HG03520 (cell line): Measurements from ENCODE around the gene HTD2.

Source experiments
- ATAC-seq: cut with Tn5 transposase; IDR thresholded peaks from one replicate; pipeline ENCODE4 v1.9.1; 2021; ENCODE audit warnings: mild to moderate bottlenecking, moderate library complexity; ENCODE audit not compliant: unreplicated experiment

Gene HTD2

DNA sequence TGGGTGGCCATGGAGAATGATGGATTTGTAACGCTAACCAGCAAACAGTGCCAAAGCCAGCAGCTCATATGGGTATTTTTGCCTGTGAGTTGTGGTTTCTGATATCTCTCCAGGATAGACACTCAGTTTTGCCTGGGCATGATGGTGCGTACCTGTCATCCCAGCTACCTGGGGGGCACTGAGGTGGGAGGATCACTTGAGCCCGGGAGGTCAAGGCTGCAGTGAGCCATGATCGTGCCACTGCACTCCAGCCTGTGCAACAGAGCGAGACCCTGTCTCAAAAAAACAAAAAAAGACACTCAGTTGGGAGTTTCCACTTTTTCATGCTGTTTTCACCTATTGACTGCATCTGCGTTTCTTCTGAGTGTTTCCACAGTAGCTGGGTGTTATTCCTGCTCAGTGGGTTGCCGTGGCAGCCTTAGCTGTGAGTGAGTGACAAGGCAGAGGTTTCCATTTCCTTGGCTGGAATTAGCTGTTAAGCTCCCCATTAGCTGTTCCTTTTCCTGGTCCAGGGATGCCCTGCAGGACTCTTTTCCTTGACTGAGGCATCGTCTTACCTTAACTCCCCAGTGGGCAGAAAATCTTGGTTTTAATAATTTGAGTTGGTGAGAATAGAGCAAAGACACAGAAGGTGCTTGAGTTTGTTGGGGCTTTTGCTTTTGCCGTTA is 14.5 kb upstream of the HTD2 start:
- ATAC-seq: no peak

DNA sequence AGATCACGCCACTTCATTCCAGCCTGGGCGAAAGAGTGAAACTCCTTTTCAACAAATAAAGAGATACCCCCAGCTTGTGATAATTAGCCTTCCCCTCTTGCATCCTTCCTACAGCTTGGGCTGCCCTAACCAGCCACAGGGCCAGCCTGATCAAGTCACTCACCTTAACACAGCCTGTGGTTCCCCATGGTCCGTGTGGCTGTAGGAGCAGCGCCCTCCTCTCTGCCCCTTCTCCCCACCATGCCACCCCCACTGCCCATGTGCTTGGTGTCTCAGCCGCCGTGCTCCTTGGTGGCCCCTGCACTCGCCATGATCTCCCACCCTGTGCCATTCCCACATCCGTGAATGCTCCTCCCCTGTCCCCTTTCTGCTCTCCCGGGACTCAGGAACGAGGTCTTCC is 13.5 kb upstream of the HTD2 start:
- no peak for ATAC-seq

DNA sequence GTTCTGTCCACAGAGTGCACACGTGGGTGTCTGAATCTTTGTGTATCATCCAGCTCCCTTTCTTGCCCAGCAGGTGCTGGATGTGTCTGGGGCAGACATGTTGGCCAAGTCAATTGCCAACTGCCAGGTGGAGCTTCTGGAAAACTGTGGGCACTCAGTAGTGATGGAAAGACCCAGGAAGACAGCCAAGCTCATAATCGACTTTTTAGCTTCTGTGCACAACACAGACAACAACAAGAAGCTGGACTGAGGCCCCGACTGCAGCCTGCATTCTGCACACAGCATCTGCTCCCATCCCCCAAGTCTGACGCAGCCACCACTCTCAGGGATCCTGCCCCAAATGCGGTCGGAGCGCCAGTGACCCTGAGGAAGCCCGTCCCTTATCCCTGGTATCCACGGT is 12.8 kb upstream of the HTD2 start:
- no peak for ATAC-seq

DNA sequence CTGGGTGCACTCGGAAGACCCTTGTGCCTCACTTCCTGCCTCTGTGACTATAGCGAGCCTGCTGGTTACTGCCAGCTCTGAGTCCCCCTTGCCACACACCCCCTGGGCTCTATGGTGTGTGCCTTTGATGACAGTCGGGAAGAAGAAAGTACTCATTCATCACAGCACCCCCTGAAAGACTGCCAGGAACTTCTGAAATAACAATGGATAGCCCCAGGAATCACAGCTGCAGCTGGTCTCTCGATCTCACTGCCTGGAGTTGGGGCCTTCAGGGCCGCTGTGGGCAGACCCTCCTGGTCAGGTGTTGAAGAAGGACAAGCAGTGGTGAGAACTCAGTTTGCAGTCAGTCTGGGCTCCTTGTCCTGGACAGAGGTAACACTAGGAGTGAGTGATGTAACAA is 10.1 kb upstream of the HTD2 start:
- no peak for ATAC-seq

DNA sequence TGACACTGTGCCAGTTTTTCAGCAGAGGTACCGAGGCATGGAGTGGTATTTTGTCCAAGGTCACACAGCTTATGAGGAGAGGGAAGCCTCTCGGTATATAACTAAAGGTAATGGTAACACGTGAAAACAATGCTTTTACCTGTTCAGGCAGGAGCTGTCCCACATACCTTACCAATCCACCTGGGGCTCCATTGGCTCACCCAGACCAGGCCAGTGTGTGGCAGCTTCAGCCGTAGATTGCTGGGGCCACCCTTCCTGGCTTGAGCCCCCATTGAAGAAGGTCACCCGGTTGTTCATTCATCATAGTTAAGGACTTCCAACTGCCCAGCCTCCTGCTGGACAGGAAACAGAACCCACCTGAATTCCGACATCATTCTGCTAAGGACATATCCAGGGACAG is 9.5 kb upstream of the HTD2 start:
- ATAC-seq: no peak

DNA sequence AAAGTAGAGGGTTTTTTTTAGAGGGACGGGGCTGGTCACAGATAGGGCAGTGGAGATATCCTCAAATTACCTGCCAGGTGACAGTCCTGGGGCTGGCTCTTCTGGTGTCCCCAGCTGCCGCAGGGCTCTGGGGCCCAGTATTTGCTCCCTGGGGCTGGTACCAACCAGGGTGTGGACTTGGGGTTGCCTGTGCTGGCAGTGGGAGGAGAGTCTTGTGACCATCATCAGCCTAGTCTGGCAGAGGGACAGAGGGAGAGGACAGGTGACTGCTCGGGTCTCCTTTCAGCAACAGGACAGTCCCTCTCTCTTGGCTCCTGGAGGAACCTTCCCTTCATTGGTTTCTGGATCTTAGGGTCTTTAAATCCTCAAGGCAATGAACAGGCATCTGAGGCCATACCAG is 8.1 kb upstream of the HTD2 start:
- no peak for ATAC-seq

DNA sequence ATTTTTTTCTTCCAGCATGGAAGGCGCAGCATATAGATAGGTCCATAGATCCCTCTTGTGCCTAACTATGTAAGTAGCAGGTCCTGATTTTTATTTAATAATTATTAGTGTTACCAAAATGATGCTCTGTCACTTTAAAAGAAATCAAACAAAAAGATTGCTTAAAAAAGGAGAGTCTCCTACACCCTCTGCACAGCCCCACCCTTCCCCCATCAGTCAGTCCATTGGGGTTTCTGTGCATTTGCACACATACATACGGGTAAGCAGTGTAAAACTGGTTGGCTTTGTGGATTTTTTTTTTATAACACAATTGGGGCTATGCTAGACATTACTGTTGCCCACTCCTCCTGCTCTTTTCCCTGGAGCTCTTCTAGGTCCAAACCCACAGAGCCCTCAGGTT is 7.2 kb upstream of the HTD2 start:
- ATAC-seq: no peak

DNA sequence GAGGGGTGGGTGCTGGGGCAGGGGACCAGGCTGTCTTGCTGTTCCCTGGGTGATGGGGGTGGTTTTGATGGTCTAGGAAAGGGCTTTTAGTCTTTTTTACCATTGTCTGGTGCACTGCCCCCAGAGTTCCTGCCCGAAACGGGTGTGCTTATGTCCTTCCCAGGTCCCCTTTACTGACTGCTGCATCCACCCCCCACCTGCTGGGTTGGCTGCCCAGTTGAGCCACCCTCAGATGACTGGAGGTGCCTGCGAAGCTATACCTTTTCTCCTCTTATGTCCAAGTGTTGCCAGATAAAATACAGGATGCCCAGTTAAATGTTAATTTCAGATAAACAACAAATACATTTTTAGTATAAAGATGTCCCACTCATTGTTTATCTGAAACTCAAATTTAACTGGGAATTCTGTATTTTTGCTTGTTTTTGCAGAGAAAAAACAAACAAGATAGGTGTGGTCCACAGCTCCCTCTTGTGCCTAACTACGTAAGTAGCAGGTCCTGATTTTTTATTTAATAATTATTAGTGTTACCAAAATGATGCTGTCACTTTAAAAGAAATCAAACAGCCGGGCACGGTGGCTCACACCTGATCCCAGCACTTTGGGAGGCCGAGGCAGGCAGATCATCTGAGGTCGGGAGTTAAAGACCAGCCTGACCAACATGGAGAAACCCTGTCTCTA is 6.3 kb upstream of the HTD2 start:
- ATAC-seq: no peak

DNA sequence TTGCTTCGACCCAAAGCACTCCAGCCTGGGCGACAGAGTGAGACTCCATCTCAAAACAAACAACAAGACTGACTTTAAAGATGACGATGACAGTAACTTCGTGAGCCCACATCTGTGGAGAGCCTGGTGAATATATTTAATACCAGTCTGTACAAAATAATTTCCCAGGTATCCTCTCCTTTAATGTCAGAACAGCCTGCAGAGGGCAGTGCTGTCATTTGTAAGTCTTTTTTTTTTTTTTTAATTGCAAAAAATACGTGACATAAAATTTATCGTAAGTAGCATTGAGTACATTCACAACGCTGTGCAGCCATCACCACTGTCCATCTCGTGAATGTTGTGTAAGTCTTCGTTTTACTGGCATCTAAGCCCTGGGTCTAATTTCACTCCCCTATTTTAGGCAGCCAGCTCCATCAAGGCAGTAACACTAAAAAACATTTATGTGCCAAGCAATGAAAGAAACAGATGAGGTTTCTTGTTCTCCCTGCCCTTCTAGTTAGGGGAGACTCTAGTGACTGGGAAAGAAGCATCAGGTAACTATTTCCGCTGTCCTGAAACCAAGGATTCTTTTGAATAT is 1.4 kb downstream of the HTD2 start:
- ATAC-seq: no peak

DNA sequence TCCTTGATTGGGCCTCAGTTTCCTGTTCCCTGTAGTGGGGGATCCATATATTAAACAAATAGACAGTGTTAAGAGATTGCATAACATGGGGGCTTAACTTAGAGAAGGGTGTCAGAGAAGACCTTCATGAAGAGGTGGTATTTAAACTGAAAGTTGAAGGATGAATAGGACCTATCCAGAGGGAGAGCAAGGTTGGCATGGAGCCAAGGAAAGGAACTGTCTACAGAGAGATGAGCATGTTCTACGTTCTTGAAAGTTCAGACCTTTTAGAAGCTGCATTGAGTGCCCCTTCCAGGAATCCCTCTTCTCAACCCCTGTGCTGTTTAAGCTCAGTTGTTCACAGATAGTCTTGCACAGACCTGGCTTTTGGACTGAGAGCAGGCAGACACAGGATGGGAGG is 2.4 kb downstream of the HTD2 start:
- ATAC-seq: no peak

DNA sequence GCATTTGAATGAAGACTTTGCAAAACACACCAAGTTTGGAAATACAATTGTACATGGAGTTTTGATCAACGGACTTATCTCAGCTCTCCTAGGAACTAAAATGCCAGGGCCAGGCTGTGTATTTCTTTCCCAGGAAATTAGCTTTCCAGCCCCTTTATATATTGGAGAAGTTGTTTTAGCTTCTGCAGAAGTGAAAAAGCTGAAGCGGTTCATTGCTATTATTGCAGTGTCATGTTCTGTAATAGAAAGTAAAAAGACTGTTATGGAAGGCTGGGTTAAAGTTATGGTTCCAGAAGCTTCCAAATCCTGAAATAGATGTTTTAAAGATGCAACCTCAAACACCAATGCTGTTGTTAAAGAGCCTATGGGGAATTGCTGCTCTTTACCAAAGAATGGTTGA is 11.5 kb downstream of the HTD2 start:
- no peak for ATAC-seq

DNA sequence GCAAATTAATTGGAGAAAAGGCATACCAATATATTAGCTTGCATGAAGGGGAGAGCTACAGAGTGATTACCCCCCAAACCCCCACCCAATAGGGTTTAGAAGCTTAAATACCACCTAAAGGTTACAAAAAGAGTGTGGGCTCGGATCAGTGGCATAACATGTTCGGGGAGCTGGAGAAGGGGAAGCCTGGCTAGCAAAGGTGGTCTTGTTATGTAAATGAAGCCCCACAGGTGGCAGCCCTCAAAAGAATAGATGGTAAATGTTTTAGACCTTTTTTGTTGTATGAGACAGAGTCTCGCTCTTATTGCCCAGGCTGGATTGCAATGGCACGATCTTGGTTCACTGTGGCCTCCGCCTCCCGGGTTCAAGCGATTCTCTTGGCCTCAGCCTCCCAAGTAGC is 15.5 kb downstream of the HTD2 start:
- ATAC-seq: no peak

DNA sequence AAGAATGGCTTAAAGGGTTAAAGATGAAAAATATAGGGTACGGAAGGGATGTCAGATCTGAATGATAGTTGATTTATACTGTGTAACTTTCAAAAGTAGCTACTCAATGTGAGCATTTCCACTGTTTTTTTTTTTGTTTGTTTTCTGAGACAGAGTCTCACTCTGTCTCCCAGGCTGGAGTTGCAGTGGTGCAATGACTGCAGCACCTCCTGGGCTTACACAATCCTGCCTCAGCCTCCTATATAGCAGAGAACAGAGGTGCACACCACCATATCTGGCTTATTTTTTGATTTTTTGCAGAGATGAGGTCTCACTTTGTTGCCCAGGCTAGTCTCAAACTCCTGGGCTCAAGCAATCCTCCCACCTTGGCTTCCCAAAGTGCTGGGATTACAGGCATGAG is 16.5 kb downstream of the HTD2 start:
- no peak for ATAC-seq

DNA sequence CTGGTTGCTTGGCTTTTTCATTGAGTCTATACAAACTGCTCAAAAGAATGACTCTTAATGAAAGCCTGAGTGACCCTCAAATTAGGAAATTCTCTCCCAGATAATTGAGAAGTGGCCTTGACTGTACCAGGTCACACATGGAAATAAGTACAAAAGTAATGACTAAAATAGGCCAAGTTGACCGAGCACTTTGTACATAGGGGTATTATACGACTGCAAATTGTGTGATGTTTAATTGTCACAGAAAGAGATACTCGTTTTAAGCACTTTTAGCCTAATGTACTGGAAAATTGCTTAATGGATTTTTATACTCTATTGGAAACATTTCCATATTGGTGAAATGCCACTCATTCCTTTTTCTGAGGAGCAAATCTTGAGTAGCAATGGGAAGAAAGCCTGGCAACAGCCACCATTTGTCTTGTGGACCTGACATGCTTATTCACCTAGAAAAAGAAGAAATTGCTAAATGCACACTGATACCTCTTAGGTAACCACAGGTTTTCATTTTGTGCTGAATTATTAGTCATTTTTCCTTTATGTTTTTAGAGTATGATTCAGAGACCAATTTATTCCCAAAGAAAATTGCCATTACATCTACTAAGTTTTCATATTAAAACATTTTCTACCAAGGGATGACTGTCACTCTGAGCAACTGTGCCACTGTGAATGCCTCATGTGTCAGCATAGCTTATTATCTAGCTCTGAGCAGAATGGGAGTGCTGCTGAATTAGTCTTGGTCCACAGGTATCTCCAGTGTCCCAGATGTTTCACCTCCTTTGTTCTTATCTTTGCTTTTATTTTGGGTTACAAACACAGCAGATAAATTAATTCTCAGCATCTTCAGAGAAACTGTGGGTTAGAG is 17.4 kb downstream of the HTD2 start:
- no peak for ATAC-seq

DNA sequence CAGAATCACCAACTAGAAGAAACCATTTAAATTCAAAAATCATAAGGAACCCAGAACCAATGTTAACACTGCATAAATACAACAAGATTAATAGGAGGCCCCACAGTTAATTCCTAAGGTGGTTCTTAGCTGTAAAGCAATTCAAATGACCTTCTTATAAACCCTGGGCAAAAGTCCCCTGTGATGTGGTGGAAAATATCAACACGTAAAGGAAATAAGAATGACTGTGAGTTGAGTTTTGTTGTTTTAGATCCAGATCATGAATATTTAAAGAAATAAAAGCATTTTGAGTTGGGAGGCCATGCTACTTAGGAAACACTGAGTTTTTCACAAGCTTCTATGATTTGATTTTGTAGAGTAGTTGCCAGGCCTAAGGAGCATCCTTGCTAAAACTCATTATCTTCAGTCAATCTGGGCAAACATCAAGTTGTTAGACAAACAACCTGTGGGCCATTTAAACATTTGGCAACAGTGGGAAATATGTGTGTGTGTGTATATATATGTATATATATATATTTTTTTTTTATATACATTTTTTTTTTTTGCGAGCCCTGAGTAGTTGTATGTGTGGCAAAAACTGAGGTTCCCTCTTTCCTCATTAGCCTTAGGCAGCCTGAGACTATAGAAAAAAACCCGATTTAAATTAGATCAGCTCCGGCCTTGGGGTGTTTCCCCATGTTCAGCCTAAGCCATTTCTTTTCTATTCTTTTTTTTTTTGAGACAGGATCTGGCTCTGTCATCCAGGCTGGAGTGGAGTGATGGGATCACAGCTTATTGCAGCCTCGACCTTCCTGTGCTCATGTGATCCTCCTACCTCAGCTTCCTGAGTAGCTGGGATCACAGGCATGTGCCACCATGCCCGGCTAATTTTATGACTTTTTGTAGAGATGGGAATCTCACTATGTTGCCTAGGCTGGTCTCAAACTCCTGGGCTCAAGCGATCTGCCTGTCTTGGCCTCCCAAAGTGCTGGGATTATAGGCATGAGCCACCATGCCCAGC is 18.4 kb downstream of the HTD2 start:
- no peak for ATAC-seq

DNA sequence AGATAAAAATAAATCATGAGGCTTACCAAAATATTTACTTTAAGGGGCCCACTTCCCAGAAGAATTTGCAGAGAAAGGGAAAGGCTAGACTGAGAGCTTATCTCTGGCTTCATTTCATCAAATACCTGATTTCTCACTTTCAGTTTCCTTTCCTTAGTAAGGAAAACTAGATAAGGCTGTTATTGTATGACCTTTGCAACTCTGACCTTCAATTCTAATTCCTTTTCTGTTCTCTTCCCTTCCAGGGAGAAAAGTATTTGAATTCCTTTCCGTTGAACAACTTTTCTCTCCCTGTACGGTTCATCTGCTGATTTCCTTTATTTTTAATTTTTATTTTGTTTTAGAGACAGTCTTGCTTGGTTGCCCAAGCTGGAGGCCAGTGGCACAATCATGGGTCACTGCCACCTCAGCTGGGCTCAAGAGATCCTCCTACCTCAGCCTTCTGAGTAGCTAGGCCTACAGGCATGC is 19.2 kb downstream of the HTD2 start:
- ATAC-seq: no peak

DNA sequence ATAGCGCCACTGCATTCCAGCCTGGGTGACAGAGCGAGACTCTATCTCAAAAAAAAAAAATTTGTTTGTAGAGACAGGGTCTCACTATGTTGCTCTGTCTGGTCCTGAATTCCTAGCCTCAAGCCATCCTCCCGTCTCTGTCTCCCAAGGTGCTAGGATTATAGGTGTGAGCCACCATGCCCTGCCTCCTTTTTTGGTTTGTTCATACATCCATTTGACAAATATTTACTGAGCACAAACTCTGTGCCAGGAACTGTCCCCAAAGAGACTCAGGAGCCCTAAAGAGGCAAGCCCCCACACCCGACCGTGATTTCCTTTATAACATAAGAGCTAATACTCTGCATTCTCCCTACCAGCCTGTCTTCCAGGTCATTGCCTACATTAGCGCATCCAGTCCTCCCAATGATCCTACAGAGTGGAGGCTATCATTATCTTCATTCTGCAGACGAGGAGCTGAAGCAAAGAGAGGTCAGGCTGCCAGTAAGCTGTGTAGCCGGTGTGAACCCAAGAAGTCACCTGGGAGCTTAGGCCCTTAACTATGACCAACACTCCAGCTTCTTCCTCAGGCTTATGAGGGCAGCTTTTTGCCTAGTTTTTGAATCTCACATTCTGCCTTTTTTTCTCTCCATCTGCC is 20.1 kb downstream of the HTD2 start:
- no peak for ATAC-seq

DNA sequence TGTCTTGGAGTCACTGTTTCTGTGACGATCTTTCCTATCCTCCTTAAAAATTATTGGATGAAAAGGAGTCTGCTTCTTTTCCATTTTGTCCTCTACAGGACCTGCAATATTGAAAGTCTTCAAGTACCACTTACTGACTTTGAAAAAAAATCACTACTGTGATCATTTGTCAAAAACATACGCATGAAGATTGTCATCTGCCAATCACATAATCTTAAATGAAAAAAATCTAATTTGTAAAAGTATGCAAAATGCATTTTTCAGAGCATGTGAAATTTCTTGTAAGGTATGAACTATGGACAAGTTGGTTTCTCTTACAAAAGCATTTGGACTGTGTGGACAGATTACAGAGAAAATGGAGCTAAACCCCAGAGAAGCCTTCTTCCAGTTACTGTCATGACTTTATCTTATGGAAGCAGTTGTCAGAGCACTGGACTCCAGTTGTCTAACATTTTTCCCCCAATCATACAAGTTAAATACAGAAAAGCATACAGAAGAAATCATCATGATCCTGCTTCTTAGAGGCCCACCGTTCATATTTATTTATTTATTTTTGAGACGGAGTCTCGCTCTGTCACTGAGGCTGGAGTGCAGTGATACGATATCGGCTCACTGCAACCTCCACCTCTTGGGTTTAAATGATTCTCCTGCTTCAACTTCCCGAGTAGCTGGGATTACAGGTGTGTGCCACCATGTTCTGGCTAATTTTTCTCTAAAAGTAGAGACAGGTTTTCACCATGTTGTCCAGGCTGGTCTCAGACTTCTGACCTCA is 23.0 kb downstream of the HTD2 start:
- no peak for ATAC-seq

DNA sequence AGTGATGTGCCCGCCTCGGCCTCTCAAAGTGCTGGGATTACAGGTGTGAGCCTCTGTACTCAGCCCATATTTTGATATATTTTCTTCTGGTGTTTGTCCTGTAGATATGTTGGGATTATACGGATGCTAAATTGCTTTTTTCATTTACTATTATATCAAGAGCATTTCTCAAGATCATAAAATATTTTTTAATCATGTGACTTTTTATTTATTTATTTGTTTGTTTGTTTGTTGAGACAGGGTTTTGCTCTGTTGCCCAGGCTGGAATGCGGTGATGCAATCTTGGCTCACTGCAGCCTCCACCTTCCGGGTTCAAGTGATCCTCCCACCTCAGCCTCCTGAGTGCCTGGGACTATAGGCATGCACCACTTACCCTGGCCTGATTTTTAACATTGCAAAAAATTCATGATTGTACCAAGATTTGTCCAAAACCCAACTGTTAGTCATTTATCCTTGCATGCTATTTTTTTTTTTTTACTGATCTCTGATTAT is 23.6 kb downstream of the HTD2 start:
- ATAC-seq: no peak
